K562 (cell line): Measurements from ENCODE around the gene CDH19. TPM values are rescaled to one million over a fixed set of nuclear protein-coding genes. Genes with fewer than 3 reads are reported as not detected.

Experiments used
- ATAC-seq: fragments of 200-7000 bp; cut with Tn5 transposase; 3 replicates; pipeline ENCODE4 v1.9.1; 2020; ENCODE audit warnings: moderate library complexity
- BruUV-seq: library from RNA; stranded (reverse); fragments of 400-500 nt; replicated peaks from 2 replicates; lab custom pipeline; 2021; lab: Mats Ljungman, UMichigan
- CTCF ChIA-PET: fragments of 300-600 bp; formaldehyde crosslinking; extraction: SDS; loops from one replicate; lab custom pipeline; 2021; ENCODE audit warnings: low intra/inter-chr PET ratio; lab: Yijun Ruan, JAX
- POLR2A ChIA-PET: fragments of 300-600, 350-650 bp; sonication (Branson Sonifier 250); formaldehyde crosslinking; extraction: SDS; loops from one replicate; lab custom pipeline; 2021; ENCODE audit warnings: antibody characterized with exemption, inconsistent platforms; lab: Yijun Ruan, JAX
- DNase-seq, 4 experiments: peaks; one replicate each; pipeline versions ENCODE4 v3.0.0 to v3.0.0-alpha.2; 2011 to 2018; ENCODE audit warnings: low spot score in 3 of 4, mixed read lengths in 3 of 4; ENCODE audit errors: extremely low read depth in 1 of 4
- FAIRE-seq: peaks from 2 replicates; lab custom pipeline; 2011; peaks lifted over from hg19 to GRCh38; lab: Jason Lieb, UNC
- H2AFZ ChIP-seq: 2 replicates; pipeline ENCODE4 v1.6.0; 2011; ENCODE audit warnings: low read depth, low read length, control low read depth, inconsistent platforms
- H3K27ac ChIP-seq: fragments of 200-600 bp; 3 replicates; pipeline ENCODE4 v1.8.0; 2011; ENCODE audit warnings: low read depth, mild to moderate bottlenecking, control low read depth, inconsistent platforms, low read length, moderate library complexity, mixed read lengths; ENCODE audit errors: extremely low read depth
- H3K27me3 ChIP-seq, 2 experiments: fragments of 300-600 bp in 1 of 2; 2 replicates in 1 of 2; 3 replicates in 1 of 2; pipeline versions ENCODE4 v1.6.0 to v1.8.0; 2011; ENCODE audit warnings: inconsistent platforms in 2 of 2, low read length in 2 of 2, mild to moderate bottlenecking in 1 of 2, mixed read lengths in 1 of 2, moderate library complexity in 1 of 2; ENCODE audit not compliant: control insufficient read depth in 2 of 2, insufficient read depth in 2 of 2
- H3K36me3 ChIP-seq: fragments of 300-600 bp; 3 replicates; pipeline ENCODE4 v1.8.0; 2011; ENCODE audit warnings: mild to moderate bottlenecking, low read length, inconsistent platforms; ENCODE audit not compliant: control insufficient read depth, insufficient read depth
- H3K4me1 ChIP-seq, 2 experiments: fragments of 200-600 bp in 1 of 2; replicated peaks in 1 of 2; 2 replicates in 1 of 2; 3 replicates in 1 of 2; pipeline versions ENCODE4 v1.5.1 to v1.8.0; 2011; ENCODE audit warnings: inconsistent platforms in 2 of 2, low read length in 2 of 2, mild to moderate bottlenecking in 1 of 2, mixed read lengths in 1 of 2, moderate library complexity in 1 of 2; ENCODE audit not compliant: control insufficient read depth in 2 of 2, insufficient read depth in 2 of 2
- H3K4me2 ChIP-seq: 2 replicates; pipeline ENCODE4 v1.6.1; 2011; ENCODE audit warnings: low read length, control low read depth, inconsistent platforms, mixed read lengths; ENCODE audit not compliant: insufficient read depth
- H3K4me3 ChIP-seq: fragments of 200-600 bp; sonication (generic), shearing (Covaris generic); 2 replicates; pipeline ENCODE4 v1.5.1; 2016; ENCODE audit warnings: control low read depth, inconsistent platforms
- H3K79me2 ChIP-seq: fragments of 200-600 bp; 3 replicates; pipeline ENCODE4 v1.8.0; 2011; ENCODE audit warnings: low read length, inconsistent platforms; ENCODE audit not compliant: control insufficient read depth, insufficient read depth
- H3K9ac ChIP-seq, 2 experiments: 2 replicates each; pipeline versions ENCODE4 v1.6.0 to v1.6.1; 2011; ENCODE audit warnings: low read depth in 2 of 2, low read length in 2 of 2, control low read depth in 1 of 2, inconsistent platforms in 1 of 2, mild to moderate bottlenecking in 1 of 2, mixed read lengths in 1 of 2; ENCODE audit not compliant: insufficient read depth in 1 of 2
- H3K9me1 ChIP-seq: one replicate; pipeline ENCODE4 v1.6.0; 2011; ENCODE audit warnings: inconsistent platforms, mild to moderate bottlenecking, low read length, moderate library complexity; ENCODE audit not compliant: control insufficient read depth, insufficient read depth
- H3K9me3 ChIP-seq: replicated peaks from 2 replicates; pipeline ENCODE4 v1.5.1; 2011; ENCODE audit warnings: low read depth, low read length, inconsistent platforms; ENCODE audit not compliant: control insufficient read depth, insufficient read depth
- H4K20me1 ChIP-seq: replicated peaks from 2 replicates; pipeline ENCODE4 v1.6.1; 2011; ENCODE audit warnings: low read length, inconsistent platforms, mixed read lengths; ENCODE audit not compliant: control insufficient read depth, insufficient read depth
- CEBPG ChIP-seq, 3 experiments: fragments of 200-800 bp in 1 of 3; sonication (Bioruptor generic) in 1 of 3; sonication (generic) in 1 of 3; formaldehyde crosslinking in 1 of 3; IDR thresholded peaks in 2 of 3; conservative IDR thresholded peaks in 1 of 3; 2 replicates each; pipeline versions ENCODE4 v1.6.1 to v1.8.0; 2016 to 2022; ENCODE audit warnings: missing compliant biosample characterization in 2 of 3, missing genetic modification characterization in 2 of 3, mild to moderate bottlenecking in 1 of 3, missing genetic modification reagents in 1 of 3
- HNRNPLL ChIP-seq: fragments of 200-400 bp; formaldehyde crosslinking; IDR thresholded peaks from 2 replicates; pipeline ENCODE4 v1.6.1; 2017; ENCODE audit warnings: low read length, low read depth, mild to moderate bottlenecking; ENCODE audit not compliant: poor library complexity, severe bottlenecking
- LEF1 ChIP-seq: fragments of 450-650 bp; IDR thresholded peaks from 2 replicates; pipeline ENCODE4 v1.6.1; 2016; ENCODE audit warnings: mild to moderate bottlenecking
- RBM34 ChIP-seq: fragments of 200-400 bp; formaldehyde crosslinking; IDR thresholded peaks from 2 replicates; pipeline ENCODE4 v1.6.1; 2018; ENCODE audit warnings: low read length, borderline replicate concordance; ENCODE audit not compliant: insufficient read depth
- THRB ChIP-seq: fragments of 450-650 bp; formaldehyde crosslinking; conservative IDR thresholded peaks from 2 replicates; pipeline ENCODE4 v1.4.0; 2022; ENCODE audit warnings: mild to moderate bottlenecking, missing genetic modification characterization
- USF1 ChIP-seq: sonication (generic); formaldehyde crosslinking; IDR thresholded peaks from 2 replicates; pipeline ENCODE4 v1.9.0; 2022; ENCODE audit warnings: mild to moderate bottlenecking, missing genetic modification reagents
- YY1 ChIP-seq, 3 experiments: IDR thresholded peaks; 2 replicates each; pipeline ENCODE4 v1.6.1; 2011; ENCODE audit warnings: low read length in 2 of 3, mild to moderate bottlenecking in 2 of 3, moderate library complexity in 2 of 3, borderline replicate concordance in 1 of 3, control low read depth in 1 of 3, low read depth in 1 of 3; ENCODE audit not compliant: insufficient read depth in 3 of 3, insufficient replicate concordance in 2 of 3, control insufficient read depth in 1 of 3, insufficient read length in 1 of 3; ENCODE audit errors: extremely low read depth in 1 of 3
- ZNF561 ChIP-seq: fragments of 450-650 bp; formaldehyde crosslinking; conservative IDR thresholded peaks from 2 replicates; pipeline ENCODE4 v1.4.0; 2020; ENCODE audit warnings: mild to moderate bottlenecking, moderate library complexity
- ZNF583 ChIP-seq: fragments of 250-450 bp; sonication (Bioruptor Pico); IDR thresholded peaks from 2 replicates; pipeline ENCODE4 v1.4.0; 2020
- WGBS: fragments of 100-300 bp; shearing (Covaris generic); methylation state at CpG from one replicate; pipeline ENCODE4 v1.1.6; 2016; ENCODE audit warnings: low coverage, mixed read lengths; ENCODE audit not compliant: insufficient coverage; ENCODE audit errors: missing lambda C conversion rate; 5-methylcytosine and 5-hydroxymethylcytosine counted together
- in situ Hi-C: fragments of 300-500 bp; cut with MboI; formaldehyde crosslinking; loops from 4 replicates; pipeline ENCODE4 v1.15.0; 2018; ENCODE audit warnings: inconsistent platforms, mixed read lengths
- intact Hi-C: fragments of 100-400 bp; cut with micrococcal nuclease; formaldehyde crosslinking; loops from 2 replicates; pipeline ENCODE4 v1.14.2; 2022
- polyA plus RNA-seq, 8 experiments: library from polyadenylated mRNA; depleted of rRNA in 4 of 8; stranded (reverse) in 5 of 8; unstranded in 3 of 8; fragments of >200 nt; fragmentation: Nextera tagmentation in 2 of 8; fragmentation: Illumina TruSeq in 1 of 8; extraction: Ambion mirVana in 2 of 8; extraction: Trizol in 1 of 8; gene quantifications; 2 replicates each; pipeline versions ENCODE4 v1.2.1 to v1.2.3, GENCODE V29; 2011 to 2014; ENCODE audit warnings: inconsistent platforms in 1 of 8, missing spikeins in 1 of 8
- total RNA-seq, 7 experiments: library from RNA; depleted of rRNA in 6 of 7; stranded (reverse); fragments of >200 nt in 6 of 7; fragmentation: Illumina TruSeq in 2 of 7; extraction: Trizol in 2 of 7; gene quantifications; 2 replicates each; pipeline versions ENCODE4 v1.2.1 to v1.2.3, GENCODE V29; 2011 to 2021; ENCODE audit warnings: low replicate concordance in 1 of 7
- TF ChIP-seq, protein P1 (sequence below), 2 experiments: IDR thresholded peaks; 2 replicates each; pipeline ENCODE4 v1.6.1; 2011; ENCODE audit warnings: borderline replicate concordance in 1 of 2, control low read depth in 1 of 2, low read depth in 1 of 2, low read length in 1 of 2, mild to moderate bottlenecking in 1 of 2, mixed read lengths in 1 of 2, moderate library complexity in 1 of 2; ENCODE audit not compliant: insufficient read depth in 1 of 2, insufficient read length in 1 of 2, poor library complexity in 1 of 2, severe bottlenecking in 1 of 2; ENCODE audit errors: extremely low read depth in 1 of 2

Gene CDH19
- total and polyA plus RNA-seq, 9 of the 15 experiments (the other 6 are each of a cell fraction or from before 2014, with no cell fraction given) = not detected

DNA sequence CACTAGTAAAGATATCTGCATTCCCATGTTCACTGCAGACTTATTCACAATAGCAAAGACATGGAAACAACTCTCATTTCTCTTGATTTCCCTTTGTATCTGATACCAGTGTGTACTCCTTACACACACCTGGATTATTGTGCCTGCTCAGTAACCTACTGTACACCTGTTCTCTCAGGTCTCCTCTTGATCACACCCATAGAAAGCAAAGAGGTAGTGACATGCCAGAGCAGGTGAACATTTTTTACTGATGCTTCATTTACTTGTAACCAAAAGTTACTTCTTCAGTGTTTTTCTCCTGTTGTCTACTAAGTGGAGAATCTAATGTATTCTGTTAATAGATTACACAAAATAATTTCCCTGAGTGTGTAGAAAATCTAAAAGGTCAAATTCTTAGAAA, 46.8 kb downstream of the CDH19 start (continued):
- TF ChIP-seq THRB (CRISPR knock-in tag) (no peak), HNRNPLL (no peak), USF1 (CRISPR knock-in tag) (no peak), LEF1 (no peak), RBM34 (no peak), YY1 (IDR thresholded peaks at IDR 0.05; ENCODE audit: borderline replicate concordance in 1 of 3, control insufficient read depth in 1 of 3, extremely low read depth in 1 of 3, insufficient read depth in 3 of 3, insufficient read length in 1 of 3, insufficient replicate concordance in 2 of 3, low read depth in 1 of 3, low read length in 2 of 3) (no peak), ZNF583 (CRISPR knock-in tag) (no peak), ZNF561 (no peak)
- TF ChIP-seq, all 486 proteins: peak for 0

- no TSS peak for BruUV-seq
- CTCF ChIA-PET = no interaction called here
- no peak overlapping the region for H3K27ac ChIP-seq
- H3K27me3 ChIP-seq = no peaks in the 10 kb centered on the region
- intact Hi-C loops (no loop called here), in situ Hi-C loops (no loop called here)
- no peak overlapping the region for H3K4me3 ChIP-seq
- TF ChIP-seq CEBPG (CRISPR knock-in tag; IDR thresholded peaks at IDR 0.05) (no peak), CEBPG (tag; conservative IDR thresholded peaks at IDR 0.05 in 1 of 2, IDR thresholded peaks at IDR 0.05 in 1 of 2) (peak in 1 of 2 experiments; percentile 75; a peak in 2 of 4 replicates)
- TF ChIP-seq, protein P1, sequence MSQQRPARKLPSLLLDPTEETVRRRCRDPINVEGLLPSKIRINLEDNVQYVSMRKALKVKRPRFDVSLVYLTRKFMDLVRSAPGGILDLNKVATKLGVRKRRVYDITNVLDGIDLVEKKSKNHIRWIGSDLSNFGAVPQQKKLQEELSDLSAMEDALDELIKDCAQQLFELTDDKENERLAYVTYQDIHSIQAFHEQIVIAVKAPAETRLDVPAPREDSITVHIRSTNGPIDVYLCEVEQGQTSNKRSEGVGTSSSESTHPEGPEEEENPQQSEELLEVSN (IDR thresholded peaks at IDR 0.05; ENCODE audit: borderline replicate concordance in 1 of 2, extremely low read depth in 1 of 2, insufficient read depth in 1 of 2, insufficient read length in 1 of 2, low read depth in 1 of 2, low read length in 1 of 2, poor library complexity in 1 of 2, severe bottlenecking in 1 of 2) = no peak
- H3K36me3 ChIP-seq = no peaks in the 10 kb centered on the region
- POLR2A ChIA-PET = no interaction called here
- WGBS = 5% methylated on average over 2 of the region's 2 CpGs
- FAIRE-seq (no peak), DNase-seq (no peak), ATAC-seq (no peak)
- no peak overlapping the region for H3K4me2 ChIP-seq
- H3K79me2 ChIP-seq = no peaks in the 10 kb centered on the region
- no peak overlapping the region for H3K9ac ChIP-seq
- no peaks in the 10 kb centered on the region; the same call in 1 of the 2 replicates for H3K9me3 ChIP-seq
- no peaks in the 10 kb centered on the region for H3K4me1 ChIP-seq
- H3K9me1 ChIP-seq = no peaks in the 10 kb centered on the region
- no peak overlapping the region for H2AFZ ChIP-seq
- no peaks in the 10 kb centered on the region for H4K20me1 ChIP-seq
Measured at GRCh38 chr18:66555585-66555984, 48.3 kb downstream of the CDH19 start.
